H9 (cell line): Measurements from ENCODE around the gene MGAT4C. TPM values are rescaled to one million over a fixed set of nuclear protein-coding genes. Genes with fewer than 3 reads are reported as not detected.

ENCODE experiments used
- DNase-seq: peaks from one replicate; pipeline ENCODE4 v3.0.0-alpha.2; 2017
- H2AFZ ChIP-seq: one replicate; pipeline ENCODE4 v1.6.1; 2013; ENCODE audit warnings: mild to moderate bottlenecking, low read length, control low read depth, moderate library complexity
- H2AK5ac ChIP-seq: 2 replicates; pipeline ENCODE4 v1.6.1; 2013; ENCODE audit warnings: low read length, control low read depth, mixed read lengths; ENCODE audit not compliant: insufficient read length
- H2BK120ac ChIP-seq: one replicate; pipeline ENCODE4 v1.6.1; 2013; ENCODE audit warnings: low read depth, mild to moderate bottlenecking, low read length, control low read depth, inconsistent platforms; ENCODE audit not compliant: poor library complexity, severe bottlenecking
- H2BK12ac ChIP-seq: 2 replicates; pipeline ENCODE4 v1.6.1; 2013; ENCODE audit warnings: low read length, control low read depth, mixed read lengths, low read depth; ENCODE audit not compliant: insufficient read length
- H2BK15ac ChIP-seq: 2 replicates; pipeline ENCODE4 v1.6.1; 2013; ENCODE audit warnings: low read depth, low read length, control low read depth
- H2BK20ac ChIP-seq: one replicate; pipeline ENCODE4 v1.6.1; 2013; ENCODE audit warnings: low read depth, mild to moderate bottlenecking, low read length, control low read depth, inconsistent platforms; ENCODE audit not compliant: poor library complexity, severe bottlenecking
- H2BK5ac ChIP-seq: 2 replicates; pipeline ENCODE4 v1.6.1; 2013; ENCODE audit warnings: low read length, control low read depth, mixed read lengths; ENCODE audit not compliant: insufficient read length
- H3K14ac ChIP-seq: 2 replicates; pipeline ENCODE4 v1.6.1; 2013; ENCODE audit warnings: low read length, control low read depth; ENCODE audit not compliant: insufficient read depth
- H3K18ac ChIP-seq: 2 replicates; pipeline ENCODE4 v1.6.1; 2013; ENCODE audit warnings: low read depth, mild to moderate bottlenecking, mixed read lengths, low read length, control low read depth; ENCODE audit not compliant: insufficient read length
- H3K23ac ChIP-seq: 2 replicates; pipeline ENCODE4 v1.6.1; 2013; ENCODE audit warnings: low read length, control low read depth, mixed read lengths, low read depth; ENCODE audit not compliant: insufficient read length
- H3K23me2 ChIP-seq: 2 replicates; pipeline ENCODE4 v1.6.1; 2013; ENCODE audit warnings: low read depth, mild to moderate bottlenecking, mixed read lengths, low read length, control low read depth; ENCODE audit not compliant: insufficient read length, poor library complexity, severe bottlenecking
- H3K27ac ChIP-seq: 2 replicates; pipeline ENCODE4 v1.5.1; 2013; ENCODE audit warnings: low read length, control low read depth, mixed read lengths, low read depth; ENCODE audit not compliant: insufficient read length
- H3K27me3 ChIP-seq: 2 replicates; pipeline ENCODE4 v1.6.1; 2013; ENCODE audit warnings: low read length, control low read depth, inconsistent platforms; ENCODE audit not compliant: insufficient read depth
- H3K4ac ChIP-seq: 2 replicates; pipeline ENCODE4 v1.6.1; 2013; ENCODE audit warnings: low read depth, mild to moderate bottlenecking, control low read depth, inconsistent platforms, low read length, moderate library complexity
- H3K4me1 ChIP-seq: 2 replicates; pipeline ENCODE4 v1.6.1; 2013; ENCODE audit warnings: low read length, control low read depth, inconsistent platforms; ENCODE audit not compliant: insufficient read depth
- H3K4me2 ChIP-seq: 2 replicates; pipeline ENCODE4 v1.6.1; 2013; ENCODE audit warnings: low read length, control low read depth, mixed read lengths; ENCODE audit not compliant: insufficient read length, insufficient read depth
- H3K56ac ChIP-seq: 2 replicates; pipeline ENCODE4 v1.6.1; 2013; ENCODE audit warnings: low read depth, mild to moderate bottlenecking, mixed read lengths, low read length, control low read depth; ENCODE audit not compliant: insufficient read length
- H3K79me1 ChIP-seq: 2 replicates; pipeline ENCODE4 v1.6.1; 2013; ENCODE audit warnings: low read depth, mild to moderate bottlenecking, moderate library complexity, low read length, control low read depth, inconsistent platforms; ENCODE audit not compliant: insufficient read depth, poor library complexity, severe bottlenecking
- H3K79me2 ChIP-seq: 2 replicates; pipeline ENCODE4 v1.6.1; 2013; ENCODE audit warnings: low read length, control low read depth, inconsistent platforms; ENCODE audit not compliant: insufficient read depth
- H3K9ac ChIP-seq: 2 replicates; pipeline ENCODE4 v1.6.1; 2013; ENCODE audit warnings: low read length, control low read depth, mixed read lengths; ENCODE audit not compliant: insufficient read length; ENCODE audit errors: extremely low read depth
- H3K9me3 ChIP-seq: one replicate; pipeline ENCODE4 v1.6.1; 2013; ENCODE audit warnings: low read depth, low read length, inconsistent platforms; ENCODE audit not compliant: control insufficient read depth
- H3T11ph ChIP-seq: one replicate; pipeline ENCODE4 v1.6.1; 2013; ENCODE audit warnings: mild to moderate bottlenecking, low read length, control low read depth, inconsistent platforms
- H4K20me1 ChIP-seq: one replicate; pipeline ENCODE4 v1.6.1; 2013; ENCODE audit not compliant: control insufficient read depth, insufficient read length, insufficient read depth
- H4K5ac ChIP-seq: 2 replicates; pipeline ENCODE4 v1.6.1; 2013; ENCODE audit warnings: low read depth, mild to moderate bottlenecking, mixed read lengths, low read length, control low read depth; ENCODE audit not compliant: insufficient read length
- H4K8ac ChIP-seq: replicated peaks from 2 replicates; pipeline ENCODE4 v1.6.1; 2013; ENCODE audit warnings: low read length, control low read depth, mixed read lengths, low read depth; ENCODE audit not compliant: insufficient read length
- H4K91ac ChIP-seq: 2 replicates; pipeline ENCODE4 v1.6.1; 2013; ENCODE audit warnings: low read depth, mild to moderate bottlenecking, moderate library complexity, mixed read lengths, low read length, control low read depth; ENCODE audit not compliant: insufficient read length
- H3K27ac Mint-ChIP-seq, 3 experiments: 2 replicates in 2 of 3; 3 replicates in 1 of 3; pipeline ENCODE4 v1.8.0; 2020 to 2021; ENCODE audit warnings: mixed read lengths in 3 of 3, mild to moderate bottlenecking in 1 of 3, moderate library complexity in 1 of 3
- H3K27me3 Mint-ChIP-seq: 2 replicates; pipeline ENCODE4 v1.8.0; 2021; ENCODE audit warnings: low read depth, mild to moderate bottlenecking, moderate library complexity, mixed read lengths
- H3K36me3 Mint-ChIP-seq, 3 experiments: 2 replicates in 2 of 3; 3 replicates in 1 of 3; pipeline ENCODE4 v1.8.0; 2020 to 2021; ENCODE audit warnings: low read depth in 3 of 3, mixed read lengths in 3 of 3; ENCODE audit not compliant: insufficient read depth in 1 of 3
- H3K4me1 Mint-ChIP-seq, 2 experiments: 2 replicates each; pipeline ENCODE4 v1.8.0; 2020; ENCODE audit warnings: mixed read lengths in 2 of 2
- H3K4me3 Mint-ChIP-seq, 2 experiments: 2 replicates in 1 of 2; 3 replicates in 1 of 2; pipeline ENCODE4 v1.8.0; 2020 to 2021; ENCODE audit warnings: mild to moderate bottlenecking in 2 of 2, mixed read lengths in 2 of 2, moderate library complexity in 1 of 2
- H3K9me3 Mint-ChIP-seq, 2 experiments: 2 replicates in 1 of 2; 3 replicates in 1 of 2; pipeline ENCODE4 v1.8.0; 2020; ENCODE audit warnings: mild to moderate bottlenecking in 2 of 2, mixed read lengths in 2 of 2, moderate library complexity in 1 of 2
- CTCF ChIP-seq: fragments of 200-600 bp; sonication (generic); conservative IDR thresholded peaks from 3 replicates; pipeline ENCODE4 v1.8.0; 2021; ENCODE audit warnings: antibody characterized with exemption, mild to moderate bottlenecking
- WGBS: extraction: QIAGEN DNeasy Blood & Tissue Kit; methylation state at CpG from one replicate; pipeline ENCODE4 v1.1.7; 2013; ENCODE audit warnings: missing lambda C conversion rate, low lambda C conversion rate, mixed read lengths; ENCODE audit not compliant: insufficient read length; ENCODE audit errors: extremely low coverage; 5-methylcytosine and 5-hydroxymethylcytosine counted together
- total RNA-seq: library from RNA; stranded (reverse); gene quantifications from 2 replicates; pipeline ENCODE4 v1.2.1, GENCODE V29; 2021

The MGAT4C gene
- total RNA-seq, 1 experiment from 2014 or later: 1.3 TPM

GRCh38 chr12:86198696-86199444 lies 57.3 kb downstream of the MGAT4C start:
- no peaks in the 10 kb centered on the region for H3K4me1 ChIP-seq
- H3K4me3 Mint-ChIP-seq: no peak overlapping the region
- no peak overlapping the region for H3K27ac ChIP-seq
- no peak overlapping the region for H2BK120ac ChIP-seq
- no CpG with 5 or more reads among the region's 4 CpGs for WGBS
- no peak overlapping the region for H2BK20ac ChIP-seq
- H4K5ac ChIP-seq: no peak overlapping the region
- H3K23me2 ChIP-seq: no peaks in the 10 kb centered on the region
- H3K79me1 ChIP-seq: no peaks in the 10 kb centered on the region
- no peak overlapping the region for H3K14ac ChIP-seq
- H2BK12ac ChIP-seq: no peak overlapping the region
- no peaks in the 10 kb centered on the region for H3K36me3 Mint-ChIP-seq
- no peak for DNase-seq
- H3K27me3 ChIP-seq: no peaks in the 10 kb centered on the region
- H3K4me1 Mint-ChIP-seq: no peaks in the 10 kb centered on the region
- no peaks in the 10 kb centered on the region for H3K27me3 Mint-ChIP-seq
- no peak overlapping the region for H2BK5ac ChIP-seq
- H3K9ac ChIP-seq: no peak overlapping the region
- no peak overlapping the region for H3K56ac ChIP-seq
- peak overlapping the region in 1 of 3 experiments; percentile 43; a peak in 1 of 7 replicates for H3K27ac Mint-ChIP-seq
- no peaks in the 10 kb centered on the region for H3K79me2 ChIP-seq
- no peak overlapping the region for H4K8ac ChIP-seq
- no peak overlapping the region for H3K23ac ChIP-seq
- no peaks in the 10 kb centered on the region for H4K20me1 ChIP-seq
- H3K9me3 Mint-ChIP-seq: no peaks in the 10 kb centered on the region
- no peak overlapping the region for H2BK15ac ChIP-seq
- no peak for TF ChIP-seq CTCF
- no peak overlapping the region for H3K4me2 ChIP-seq
- no peaks in the 10 kb centered on the region for H3K9me3 ChIP-seq
- no peak overlapping the region for H3K4ac ChIP-seq
- no peak overlapping the region for H4K91ac ChIP-seq
- H2AK5ac ChIP-seq: no peak overlapping the region
- H2AFZ ChIP-seq: no peak overlapping the region
- H3K18ac ChIP-seq: no peak overlapping the region
- H3T11ph ChIP-seq: no peak overlapping the region
